HG02642 (cell line): ENCODE measurements around the gene TRIM9.
A peak's percentile ranks its signal among the peaks of the same experiment; 100 is the strongest.

Experiments
- ATAC-seq: cut with Tn5 transposase; IDR thresholded peaks from one replicate; pipeline ENCODE4 v1.9.1; 2021; ENCODE audit warnings: mild to moderate bottlenecking; ENCODE audit not compliant: unreplicated experiment, poor library complexity

The TRIM9 gene

GRCh38 chr14:51094901-51095853, at the start of gene TRIM9:
Gene TRIM9, minus strand, starts transcription at chr14:51095105. Its CDS starts 166 bp downstream, at chr14:51094939.
- peak; percentile 99 for ATAC-seq

GRCh38 chr14:51140856-51141255, 46.0 kb upstream of the TRIM9 start:
- no peak for ATAC-seq

- no peak for ATAC-seq
Measured at GRCh38 chr14:51140338-51140737, 45.4 kb upstream of the TRIM9 start.

DNA sequence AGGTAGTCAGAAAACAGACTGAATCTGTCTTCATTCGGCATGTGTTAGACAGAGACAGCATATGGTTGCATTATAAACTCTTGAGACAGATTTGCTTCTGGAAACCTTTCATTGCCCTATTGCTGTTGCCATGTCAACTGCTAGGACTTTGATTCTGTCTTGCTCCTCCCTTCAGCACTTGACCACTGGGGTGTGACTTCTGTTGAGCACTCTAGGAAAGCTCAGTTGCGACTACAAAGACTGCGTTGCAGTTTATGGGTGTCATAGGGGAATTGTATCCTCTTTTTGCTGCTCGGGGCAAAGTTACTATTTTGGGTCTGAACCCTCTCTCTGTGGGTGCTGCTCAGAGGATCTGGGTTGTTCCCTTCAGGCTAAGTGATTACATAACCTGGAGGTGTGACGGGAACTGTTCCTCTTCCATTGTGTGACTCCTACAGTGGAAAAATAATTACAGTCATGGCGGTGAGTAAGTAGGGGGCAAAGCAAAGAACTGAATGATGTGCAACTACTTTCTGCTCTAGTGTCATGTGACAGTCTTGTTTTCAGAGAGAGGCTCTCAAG, 44.3 kb upstream of the TRIM9 start:
- ATAC-seq, result no peak

GRCh38 chr14:51138404-51139103, 43.6 kb upstream of the TRIM9 start:
- no peak for ATAC-seq

GRCh38 chr14:51131516-51131915, 36.6 kb upstream of the TRIM9 start:
- ATAC-seq, result no peak

- ATAC-seq, result no peak
Measured at GRCh38 chr14:51129130-51129529, 34.2 kb upstream of the TRIM9 start.

DNA sequence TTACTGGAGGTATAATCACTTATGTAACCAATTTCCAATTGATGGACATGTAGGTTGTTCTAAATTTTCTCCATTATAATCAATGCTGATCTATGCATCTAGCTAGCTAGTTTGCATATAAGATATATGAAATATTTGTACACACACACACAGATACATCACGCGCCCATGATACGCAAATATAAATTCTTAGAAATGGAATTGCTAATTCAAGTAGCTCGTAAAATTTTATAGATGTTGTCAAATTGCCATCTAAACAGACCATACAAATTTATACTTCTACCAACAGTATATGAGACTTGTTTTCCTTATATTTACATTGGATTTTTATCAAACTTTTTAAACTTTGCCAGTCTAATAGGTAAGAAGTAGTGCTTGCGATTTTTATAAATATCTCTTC, 29.1 kb upstream of the TRIM9 start:
- no peak for ATAC-seq

DNA sequence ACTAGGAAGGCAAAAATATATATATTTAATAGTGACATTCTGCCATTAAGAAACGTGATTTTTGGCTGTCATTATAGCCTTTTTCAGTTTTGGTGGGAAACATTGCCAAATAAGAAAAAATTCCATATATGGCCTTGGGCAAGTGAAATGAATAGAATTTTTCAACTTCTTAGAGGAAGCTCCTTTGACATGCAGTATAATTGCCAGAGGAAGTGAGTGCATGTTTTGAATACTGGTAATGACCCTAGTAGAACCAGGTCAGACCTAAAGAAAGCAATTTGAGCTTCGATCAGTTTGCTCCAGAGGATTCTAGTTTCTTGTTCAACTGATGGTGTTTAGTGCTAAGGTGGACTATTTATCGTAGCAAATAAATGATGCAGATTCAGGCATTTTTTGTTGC, 26.2 kb upstream of the TRIM9 start:
- ATAC-seq, result no peak

DNA sequence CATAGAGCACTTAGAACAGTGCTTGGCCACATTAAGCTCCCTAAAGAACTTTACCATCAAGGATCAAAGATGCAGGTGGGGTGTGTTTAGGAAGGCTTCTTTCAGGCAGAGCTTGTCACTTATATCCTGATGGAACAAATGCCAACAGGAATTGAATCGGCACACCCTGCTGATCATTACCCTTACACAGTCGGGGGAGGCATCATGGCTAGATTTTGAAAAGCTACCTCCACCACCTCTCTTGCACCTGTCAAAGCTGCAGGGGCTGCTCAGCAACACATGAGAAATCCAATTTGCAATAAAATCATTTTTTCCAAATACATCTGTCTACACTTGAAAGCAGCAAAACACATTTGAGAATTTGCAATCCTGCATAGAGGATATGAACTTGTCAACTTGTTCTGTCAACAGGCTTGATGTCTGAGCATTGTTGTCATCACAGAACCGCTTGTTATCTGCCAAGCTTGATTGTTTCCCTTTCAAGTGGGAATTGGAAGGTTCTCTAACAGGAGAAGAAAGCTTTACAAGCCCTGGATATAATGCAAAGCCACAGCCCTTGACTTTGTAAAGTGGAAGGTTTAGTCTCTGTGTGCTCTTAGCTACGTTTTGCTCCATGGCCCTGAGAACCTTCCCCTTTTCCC, 24.6 kb upstream of the TRIM9 start:
- no peak for ATAC-seq

- ATAC-seq, result no peak
Measured at GRCh38 chr14:51118993-51119392, 24.1 kb upstream of the TRIM9 start.

GRCh38 chr14:51117593-51117992, 22.7 kb upstream of the TRIM9 start:
- ATAC-seq, result no peak

- ATAC-seq, result no peak
Measured at GRCh38 chr14:51116682-51117081, 21.8 kb upstream of the TRIM9 start.

DNA sequence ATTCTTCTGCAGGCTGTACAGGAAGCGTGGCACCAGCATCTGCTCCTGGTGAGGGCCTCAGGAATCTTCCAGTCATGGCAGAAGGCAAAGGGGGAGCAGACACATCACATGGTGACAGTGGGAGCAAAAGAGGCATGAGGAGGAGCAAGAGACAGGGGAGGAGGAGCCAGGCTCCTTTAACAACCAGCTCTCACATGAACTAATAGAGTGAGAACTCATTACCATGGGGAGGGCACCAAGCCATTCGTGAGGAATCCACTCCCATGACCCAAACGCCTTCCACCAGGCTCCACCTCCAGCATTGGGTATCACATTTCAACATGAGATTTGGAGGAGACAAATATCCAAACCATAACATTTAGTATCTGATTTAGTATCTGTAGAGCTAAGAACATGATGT, 14.7 kb upstream of the TRIM9 start:
- no peak for ATAC-seq

DNA sequence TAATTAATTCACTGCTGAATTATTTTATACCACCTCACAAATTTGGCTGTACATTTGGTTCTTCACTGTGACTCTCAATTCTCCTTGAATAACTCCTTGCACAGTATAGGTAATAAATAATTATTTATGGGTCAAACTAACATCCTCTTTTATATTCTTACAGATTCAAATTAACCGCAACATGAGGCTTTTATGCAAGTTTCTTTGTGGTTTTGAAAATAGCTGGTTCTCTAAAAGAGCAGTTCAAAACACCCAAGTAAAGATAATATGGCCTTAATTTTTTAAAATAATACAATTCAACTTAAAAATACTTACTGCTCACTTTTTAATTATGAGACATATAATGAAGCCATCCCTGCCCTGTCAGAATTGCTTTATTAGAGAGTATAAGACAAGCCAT, 12.9 kb upstream of the TRIM9 start:
- no peak for ATAC-seq

DNA sequence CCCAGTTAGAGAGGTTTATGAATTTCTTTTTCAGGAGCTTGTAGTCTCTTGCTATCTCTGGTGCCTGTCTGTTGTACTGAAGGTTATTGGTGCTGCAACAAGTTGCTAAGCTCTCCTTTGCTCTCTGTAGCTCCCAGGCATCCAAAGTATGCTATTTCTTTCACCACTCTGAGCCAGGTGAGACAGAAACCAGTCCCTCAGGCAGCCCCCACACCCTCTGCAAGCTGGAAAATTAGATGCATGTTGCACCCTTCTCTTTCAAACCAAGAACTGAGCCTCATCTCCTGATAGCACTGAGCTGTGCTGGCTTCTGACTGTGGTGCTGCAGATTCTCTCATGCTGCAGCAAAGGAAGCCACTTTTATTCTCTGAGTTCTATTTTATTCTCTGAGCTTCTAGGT, 9.6 kb upstream of the TRIM9 start:
- no peak for ATAC-seq

GRCh38 chr14:51097287-51097686, 2.4 kb upstream of the TRIM9 start:
- no peak for ATAC-seq

- no peak for ATAC-seq
Measured at GRCh38 chr14:51096870-51097269, 2.0 kb upstream of the TRIM9 start.

DNA sequence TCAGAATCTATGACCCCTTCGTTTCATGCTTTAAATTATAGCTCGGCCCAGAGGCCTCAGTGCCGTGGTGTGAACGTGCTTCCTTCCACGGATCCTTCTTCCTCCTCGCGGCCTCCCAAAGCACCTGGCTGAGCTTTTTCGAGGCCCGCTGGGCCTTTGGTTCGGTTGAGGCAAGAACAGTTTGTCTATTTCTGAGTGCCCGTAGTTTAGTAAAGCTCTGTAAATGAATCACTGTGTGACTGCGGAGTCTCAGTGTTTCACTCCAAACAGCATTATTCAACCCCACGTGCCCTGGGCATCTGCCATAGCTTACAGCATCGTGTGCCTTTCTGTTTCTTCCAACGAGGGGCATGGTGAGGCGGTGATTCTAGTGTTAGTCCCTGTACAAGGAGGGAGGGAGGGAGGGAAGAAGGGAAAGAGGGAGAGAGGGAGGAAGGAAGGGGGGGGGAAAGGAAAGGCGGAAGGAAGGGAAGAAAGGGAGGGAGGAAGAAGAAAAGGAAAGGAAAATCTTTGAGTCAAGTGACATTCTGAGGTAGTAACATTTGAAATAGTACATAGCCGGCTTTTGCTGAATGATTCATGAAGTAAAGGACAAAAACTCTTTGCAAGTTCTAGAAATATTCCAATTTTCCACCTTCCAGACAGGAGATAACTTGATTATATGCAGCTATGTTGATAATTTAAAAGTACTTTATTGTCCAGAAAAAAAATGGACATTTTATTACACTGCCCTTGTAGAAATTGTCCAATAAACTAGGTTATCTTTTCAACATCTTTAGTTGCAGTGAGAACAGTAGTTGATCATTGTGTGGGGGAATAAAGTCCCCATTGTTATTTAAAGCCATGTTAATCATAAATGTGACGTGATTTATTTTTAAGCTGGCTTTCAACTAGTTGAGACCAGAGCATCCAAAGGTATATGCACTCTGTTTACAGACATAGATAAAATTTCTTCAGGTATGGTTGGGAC, 1.2 kb upstream of the TRIM9 start:
- no peak for ATAC-seq
